Bone marrow (tissue), 2 donors: Measurements from ENCODE around the gene REST.
"Not testable (repeated sequence)": the region's sequence is repeated elsewhere in the genome, so short reads cannot be mapped to it uniquely, and the experiment has no call there.

Source experiments
- DNase-seq, 2 donors: peaks; one replicate each; lab custom pipeline; 2025; lab: John Stamatoyannopoulos, UW

REST gene, protein sequence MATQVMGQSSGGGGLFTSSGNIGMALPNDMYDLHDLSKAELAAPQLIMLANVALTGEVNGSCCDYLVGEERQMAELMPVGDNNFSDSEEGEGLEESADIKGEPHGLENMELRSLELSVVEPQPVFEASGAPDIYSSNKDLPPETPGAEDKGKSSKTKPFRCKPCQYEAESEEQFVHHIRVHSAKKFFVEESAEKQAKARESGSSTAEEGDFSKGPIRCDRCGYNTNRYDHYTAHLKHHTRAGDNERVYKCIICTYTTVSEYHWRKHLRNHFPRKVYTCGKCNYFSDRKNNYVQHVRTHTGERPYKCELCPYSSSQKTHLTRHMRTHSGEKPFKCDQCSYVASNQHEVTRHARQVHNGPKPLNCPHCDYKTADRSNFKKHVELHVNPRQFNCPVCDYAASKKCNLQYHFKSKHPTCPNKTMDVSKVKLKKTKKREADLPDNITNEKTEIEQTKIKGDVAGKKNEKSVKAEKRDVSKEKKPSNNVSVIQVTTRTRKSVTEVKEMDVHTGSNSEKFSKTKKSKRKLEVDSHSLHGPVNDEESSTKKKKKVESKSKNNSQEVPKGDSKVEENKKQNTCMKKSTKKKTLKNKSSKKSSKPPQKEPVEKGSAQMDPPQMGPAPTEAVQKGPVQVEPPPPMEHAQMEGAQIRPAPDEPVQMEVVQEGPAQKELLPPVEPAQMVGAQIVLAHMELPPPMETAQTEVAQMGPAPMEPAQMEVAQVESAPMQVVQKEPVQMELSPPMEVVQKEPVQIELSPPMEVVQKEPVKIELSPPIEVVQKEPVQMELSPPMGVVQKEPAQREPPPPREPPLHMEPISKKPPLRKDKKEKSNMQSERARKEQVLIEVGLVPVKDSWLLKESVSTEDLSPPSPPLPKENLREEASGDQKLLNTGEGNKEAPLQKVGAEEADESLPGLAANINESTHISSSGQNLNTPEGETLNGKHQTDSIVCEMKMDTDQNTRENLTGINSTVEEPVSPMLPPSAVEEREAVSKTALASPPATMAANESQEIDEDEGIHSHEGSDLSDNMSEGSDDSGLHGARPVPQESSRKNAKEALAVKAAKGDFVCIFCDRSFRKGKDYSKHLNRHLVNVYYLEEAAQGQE

DNA sequence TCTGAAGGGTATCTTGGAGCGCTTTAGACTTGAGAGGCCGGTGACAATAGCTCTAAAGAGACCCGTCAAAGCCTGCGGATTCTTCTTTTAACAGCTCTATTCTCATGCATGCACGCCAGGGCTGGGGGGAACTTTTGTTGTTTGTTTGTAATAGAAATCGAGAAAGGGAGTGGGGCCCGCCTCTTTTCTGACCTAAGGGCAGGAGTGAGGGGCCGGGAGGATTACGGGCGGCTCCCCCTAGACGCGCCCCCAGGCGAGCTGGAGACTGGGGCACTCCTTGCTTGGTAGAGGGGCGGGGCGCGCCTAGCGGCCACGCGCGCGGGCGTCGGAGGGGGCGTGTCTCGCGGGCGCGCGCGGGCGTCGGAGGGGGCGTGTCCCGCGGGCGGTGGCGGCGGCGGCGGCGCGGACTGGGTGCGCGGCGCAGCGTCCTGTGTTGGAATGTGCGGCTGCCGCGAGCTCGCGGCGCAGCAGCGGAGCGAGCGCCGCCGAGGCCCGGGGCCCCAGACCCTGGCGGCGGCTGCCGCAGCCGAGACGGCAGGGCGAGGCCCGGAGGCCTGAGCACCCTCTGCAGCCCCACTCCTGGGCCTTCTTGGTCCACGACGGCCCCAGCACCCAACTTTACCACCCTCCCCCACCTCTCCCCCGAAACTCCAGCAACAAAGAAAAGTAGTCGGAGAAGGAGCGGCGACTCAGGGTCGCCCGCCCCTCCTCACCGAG is at the start of gene REST:
Gene REST, plus strand, starts transcription at position 412 of the 717 bp plus-strand sequence. CDS start 2,739 bp downstream, outside the sequence.
- peak; percentile 34 to 67 for DNase-seq

GRCh38 chr4:56859841-56860240 is 47.9 kb upstream of the REST start:
- DNase-seq: no peak

- no peak for DNase-seq
Observed at GRCh38 chr4:56860781-56861180, 46.9 kb upstream of the REST start.

GRCh38 chr4:56861360-56861759 is 46.3 kb upstream of the REST start:
- DNase-seq: no peak

- peak in 1 of 2 donors; percentile 84 for DNase-seq
Observed at GRCh38 chr4:56863441-56864139, 44.1 kb upstream of the REST start.

- peak in 1 of 2 donors; percentile 19 for DNase-seq
Observed at GRCh38 chr4:56870946-56871345, 36.8 kb upstream of the REST start.

- DNase-seq: no peak
Observed at GRCh38 chr4:56871371-56871866, 36.3 kb upstream of the REST start.

GRCh38 chr4:56874166-56874565 is 33.5 kb upstream of the REST start:
- DNase-seq: no peak

DNA sequence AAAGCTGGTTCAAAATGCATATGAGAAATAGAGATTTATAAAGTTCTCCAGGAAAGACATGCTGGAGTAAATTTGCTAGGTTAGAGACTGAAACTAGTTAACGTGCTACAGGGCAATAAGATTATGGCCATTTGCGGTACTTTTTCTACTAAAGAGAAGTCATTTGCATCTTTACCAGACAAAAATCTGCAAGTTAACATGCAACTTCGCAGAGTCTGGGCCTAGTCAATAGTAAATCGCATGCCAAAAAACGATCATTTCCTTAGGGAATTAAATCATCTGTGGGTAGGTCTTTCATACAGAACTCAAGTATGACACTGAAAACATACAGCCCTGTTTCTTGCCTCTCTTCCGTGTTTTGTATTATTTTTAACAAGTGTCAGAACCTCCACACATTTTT is 32.8 kb upstream of the REST start:
- DNase-seq: no peak

DNA sequence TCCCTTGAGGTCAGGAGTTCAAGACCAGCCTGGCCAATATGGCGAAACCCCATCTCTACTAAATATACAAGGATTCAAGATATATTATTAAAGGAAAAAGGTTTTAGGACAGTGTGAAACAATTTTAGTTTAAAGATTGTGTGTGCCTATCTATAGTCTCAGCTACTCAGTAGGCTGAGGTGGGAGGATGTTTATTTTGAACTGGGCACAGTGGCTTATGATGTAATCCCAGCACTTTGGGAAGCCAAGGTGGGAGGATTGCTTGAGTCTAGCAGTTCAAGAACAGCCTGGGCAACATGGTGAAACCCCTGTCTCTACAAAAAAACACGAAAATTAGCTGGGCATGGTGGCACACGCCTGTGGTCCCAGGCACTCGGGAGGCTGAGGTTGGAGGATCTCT is 31.4 kb upstream of the REST start:
- DNase-seq: no peak

GRCh38 chr4:56879996-56880395 is 27.7 kb upstream of the REST start:
- no peak for DNase-seq

DNA sequence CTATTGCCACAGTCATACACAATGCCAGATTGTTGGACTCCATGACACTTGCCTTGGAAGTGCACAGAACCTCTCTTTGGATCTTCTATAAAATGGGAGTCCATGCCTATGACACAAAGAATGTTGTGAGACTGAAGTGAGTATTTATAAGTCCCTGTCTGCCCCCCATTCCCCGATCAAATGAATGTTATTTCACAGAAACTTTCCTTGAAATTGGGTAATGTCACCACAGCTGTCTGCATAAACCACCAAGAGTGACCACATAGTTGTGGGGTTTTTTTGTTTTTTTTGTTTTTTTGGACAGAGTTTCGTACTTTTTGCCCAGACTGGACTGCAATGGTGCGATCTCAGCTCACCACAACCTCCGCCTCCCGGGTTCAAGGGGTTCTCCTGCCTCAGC is 27.1 kb upstream of the REST start:
- DNase-seq: no peak

DNA sequence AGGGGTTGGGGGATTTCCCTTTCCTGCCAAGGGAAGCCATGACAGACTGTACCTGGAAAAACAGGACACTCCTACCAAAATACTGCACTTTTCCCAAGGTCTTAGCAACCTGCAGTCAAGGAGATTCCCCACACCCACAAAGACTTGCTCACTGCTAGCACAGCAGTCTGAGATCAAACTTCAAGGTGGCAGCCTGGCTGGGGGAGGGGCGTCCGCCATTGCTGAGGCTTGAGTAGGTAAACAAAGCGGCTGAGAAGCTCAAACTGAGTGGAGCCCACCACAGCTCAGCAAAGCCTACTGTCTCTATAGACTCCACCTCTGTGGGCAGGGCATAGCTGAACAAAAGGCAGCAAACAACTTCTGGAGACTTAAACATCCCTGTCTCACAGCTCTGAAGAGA is 23.2 kb upstream of the REST start:
- not testable (repeated sequence) for DNase-seq

DNA sequence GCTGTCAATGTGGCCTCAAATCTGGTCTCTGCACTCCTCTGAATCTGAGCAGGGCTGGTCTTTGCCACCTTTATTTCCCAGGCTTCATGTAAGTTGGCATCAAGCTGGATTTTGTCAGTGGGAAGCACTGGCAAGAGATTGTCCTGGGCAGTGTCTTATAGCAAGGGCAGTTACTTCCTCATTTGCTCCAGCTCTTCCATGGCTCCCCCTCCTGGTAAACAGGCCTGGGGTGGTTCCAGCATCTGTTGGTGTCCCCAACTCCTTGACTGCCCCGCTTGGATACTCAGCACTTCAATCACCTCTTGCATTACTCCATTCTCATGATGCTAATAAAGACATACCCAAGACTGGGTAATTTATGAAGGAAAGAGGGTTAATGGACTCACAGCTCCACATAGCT is 15.0 kb upstream of the REST start:
- DNase-seq: no peak

GRCh38 chr4:56897842-56898241 is 9.9 kb upstream of the REST start:
- not testable (repeated sequence) for DNase-seq

DNA sequence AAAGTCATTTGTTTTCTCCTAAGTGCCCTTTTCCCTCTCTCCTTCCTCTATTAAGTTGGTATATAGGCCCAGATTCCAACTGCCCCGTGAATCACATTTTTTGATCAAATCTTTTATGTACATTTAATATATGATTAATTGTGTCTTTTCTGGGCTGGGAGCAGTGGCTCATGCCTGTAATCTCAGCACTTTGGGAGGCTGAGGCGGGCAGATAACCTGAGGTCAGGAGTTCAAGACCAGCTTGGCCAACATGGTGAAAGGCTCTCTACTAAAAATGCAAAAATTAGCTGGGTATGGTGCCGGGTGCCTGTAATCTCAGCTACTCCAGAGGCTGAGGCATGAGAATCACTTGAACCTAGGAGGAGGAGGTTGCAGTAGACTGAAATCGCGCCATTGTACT is 7.5 kb upstream of the REST start:
- DNase-seq: not testable (repeated sequence)

GRCh38 chr4:56902703-56903102 is 5.0 kb upstream of the REST start:
- DNase-seq: no peak

GRCh38 chr4:56905796-56906195 is 1.9 kb upstream of the REST start:
- no peak for DNase-seq

GRCh38 chr4:56906489-56907393 is 959 bp upstream of the REST start:
- DNase-seq: no peak
